PC-3 (cell line): ENCODE data around the gene PXMP4. TPM values are rescaled to one million over a fixed set of nuclear protein-coding genes. Genes with fewer than 3 reads are reported as not detected.

ENCODE experiments used
- ATAC-seq: fragments of 200-7000 bp; cut with Tn5 transposase; 2 replicates; pipeline ENCODE4 v1.9.1; 2020; ENCODE audit warnings: mild to moderate bottlenecking, moderate library complexity
- BruUV-seq: library from RNA; stranded (reverse); fragments of 400-500 nt; replicated peaks from 2 replicates; lab custom pipeline; 2021; lab: Mats Ljungman, UMichigan
- CTCF ChIA-PET: fragments of 300-600 bp; sonication (Branson Sonifier 250); formaldehyde crosslinking; loops from one replicate; lab custom pipeline; 2022; ENCODE audit warnings: antibody characterized with exemption; lab: Charles Lee
- POLR2A ChIA-PET: fragments of 300-600 bp; sonication (Branson Sonifier 250); formaldehyde crosslinking; loops from one replicate; lab custom pipeline; 2022; ENCODE audit warnings: antibody characterized with exemption; ENCODE audit not compliant: unreplicated experiment; lab: Charles Lee
- DNase-seq: peaks from one replicate; pipeline ENCODE4 v3.0.0-alpha.2; 2015
- H2AFZ ChIP-seq: fragments of 300-600 bp; sonication (generic); 2 replicates; pipeline ENCODE4 v1.6.0; 2016; ENCODE audit warnings: antibody characterized with exemption, low read length
- H3F3A ChIP-seq: fragments of 300-600 bp; sonication (generic); one replicate; pipeline ENCODE4 v1.6.0; 2017; ENCODE audit warnings: antibody characterized with exemption, low read length, control low read depth, mild to moderate bottlenecking; ENCODE audit not compliant: unreplicated experiment
- H3K27ac ChIP-seq: fragments of 300-600 bp; sonication (generic); 2 replicates; pipeline ENCODE4 v1.5.1; 2016; ENCODE audit warnings: mild to moderate bottlenecking, low read length
- H3K27me3 ChIP-seq: fragments of 300-600 bp; sonication (generic); 2 replicates; pipeline ENCODE4 v1.6.1; 2016; ENCODE audit warnings: low read length, mixed read lengths
- H3K36me3 ChIP-seq: fragments of 300-600 bp; sonication (generic); 2 replicates; pipeline ENCODE4 v1.6.1; 2016; ENCODE audit warnings: low read depth, mixed run types, low read length, mixed read lengths
- H3K4me1 ChIP-seq: fragments of 300-600 bp; sonication (generic); 2 replicates; pipeline ENCODE4 v1.5.1; 2016; ENCODE audit warnings: low read length; ENCODE audit not compliant: insufficient read depth
- H3K4me2 ChIP-seq: fragments of 300-600 bp; sonication (generic); 2 replicates; pipeline ENCODE4 v1.6.0; 2016; ENCODE audit warnings: low read length
- H3K4me3 ChIP-seq: fragments of 300-600 bp; sonication (generic); 2 replicates; pipeline ENCODE4 v1.5.1; 2016; ENCODE audit warnings: mild to moderate bottlenecking, low read length, mixed read lengths
- H3K79me2 ChIP-seq: fragments of 300-600 bp; sonication (generic); 2 replicates; pipeline ENCODE4 v1.6.1; 2017; ENCODE audit warnings: low read length, mixed read lengths
- H3K9ac ChIP-seq: fragments of 300-600 bp; sonication (generic); 2 replicates; pipeline ENCODE4 v1.6.0; 2016; ENCODE audit warnings: mild to moderate bottlenecking, low read length
- H3K9me2 ChIP-seq: fragments of 300-600 bp; sonication (generic); replicated peaks from 2 replicates; pipeline ENCODE4 v1.6.1; 2016; ENCODE audit warnings: mixed run types, low read length, mixed read lengths
- H3K9me3 ChIP-seq: fragments of 300-600 bp; sonication (generic); 2 replicates; pipeline ENCODE4 v1.6.1; 2016; ENCODE audit warnings: low read length, mixed read lengths
- H4K20me1 ChIP-seq: fragments of 300-600 bp; sonication (generic); 2 replicates; pipeline ENCODE4 v1.6.1; 2016; ENCODE audit warnings: low read length, mixed read lengths
- CTCF ChIP-seq: fragments of 300-600 bp; sonication (generic); conservative IDR thresholded peaks from 2 replicates; pipeline ENCODE4 v1.5.1; 2017; ENCODE audit warnings: antibody characterized with exemption, low read depth, mild to moderate bottlenecking, low read length
- EZH2 ChIP-seq: fragments of 300-600 bp; sonication (generic); IDR thresholded peaks from one replicate; pipeline ENCODE4 v1.6.1; 2017; ENCODE audit warnings: antibody characterized with exemption, mild to moderate bottlenecking, low read length; ENCODE audit not compliant: unreplicated experiment
- EZH2phosphoT487 ChIP-seq: fragments of 300-600 bp; sonication (generic); IDR thresholded peaks from 2 replicates; pipeline ENCODE4 v1.6.1; 2018; ENCODE audit warnings: mild to moderate bottlenecking, antibody characterized with exemption, low read length, borderline replicate concordance
- intact Hi-C: fragments of 100-400 bp; cut with micrococcal nuclease; formaldehyde crosslinking; loops from 2 replicates; pipeline ENCODE4 v1.9.0; 2023
- total RNA-seq: library from RNA; depleted of rRNA; stranded (reverse); fragments of >200 nt; gene quantifications from 2 replicates; pipeline ENCODE4 v1.2.3, GENCODE V29; 2014

Gene PXMP4
- total RNA-seq, 1 experiment from 2014 or later, result not detected

- Histone ChIP-seq H3K4me1 (no peaks in the 10 kb centered on the region), H3K79me2 (no peaks in the 10 kb centered on the region), H3K27me3 (no peaks in the 10 kb centered on the region), H3K27ac (no peak overlapping the region), H3K4me3 (no peak overlapping the region), H3K9ac (no peak overlapping the region), H2AFZ (no peak overlapping the region), H3K9me3 (no peaks in the 10 kb centered on the region), H3K9me2 (no peaks in the 10 kb centered on the region), H4K20me1 (no peaks in the 10 kb centered on the region), H3F3A (no peaks in the 10 kb centered on the region), H3K4me2 (no peak overlapping the region), H3K36me3 (peaks cover 2% of the 10 kb centered on the region; the same call in 1 of the 2 replicates)
- POLR2A ChIA-PET, result no interaction called here
- DNase-seq (no peak), ATAC-seq (no peak)
- intact Hi-C loops, result no loop called here
- no TSS peak for BruUV-seq
- TF ChIP-seq EZH2phosphoT487, result no peak
- TF ChIP-seq CTCF, result no peak
- no peak for TF ChIP-seq EZH2
- CTCF ChIA-PET, result no interaction called here
Observed at GRCh38 chr20:33766686-33767085, 46.6 kb upstream of the PXMP4 start.

GRCh38 chr20:33765592-33765991, 45.5 kb upstream of the PXMP4 start:
- H3K4me1 ChIP-seq, result no peaks in the 10 kb centered on the region
- TF ChIP-seq EZH2phosphoT487 (no peak), EZH2 (no peak), CTCF (no peak)
- peaks cover 2% of the 10 kb centered on the region; the same call in 1 of the 2 replicates for H3K36me3 ChIP-seq
- ATAC-seq, result no peak
- no TSS peak for BruUV-seq
- no peak overlapping the region for H3K4me2 ChIP-seq
- ChIA-PET POLR2A (no interaction called here), CTCF (no interaction called here)
- H3K27ac ChIP-seq, result no peak overlapping the region
- H2AFZ ChIP-seq, result no peak overlapping the region
- H3K9me3 ChIP-seq, result no peaks in the 10 kb centered on the region
- no peaks in the 10 kb centered on the region for H3K9me2 ChIP-seq
- no peaks in the 10 kb centered on the region for H3K79me2 ChIP-seq
- no peaks in the 10 kb centered on the region for H4K20me1 ChIP-seq
- H3K27me3 ChIP-seq, result no peaks in the 10 kb centered on the region
- intact Hi-C loops, result no loop called here
- DNase-seq, result no peak
- no peak overlapping the region for H3K4me3 ChIP-seq
- no peak overlapping the region for H3K9ac ChIP-seq
- no peaks in the 10 kb centered on the region for H3F3A ChIP-seq

GRCh38 chr20:33765099-33765498, 45.0 kb upstream of the PXMP4 start:
- TF ChIP-seq CTCF (no peak), EZH2 (no peak), EZH2phosphoT487 (no peak)
- no peaks in the 10 kb centered on the region for H3F3A ChIP-seq
- no peaks in the 10 kb centered on the region for H3K79me2 ChIP-seq
- DNase-seq, result no peak
- no peak overlapping the region for H2AFZ ChIP-seq
- H3K36me3 ChIP-seq, result peaks cover 2% of the 10 kb centered on the region; the same call in 1 of the 2 replicates
- CTCF ChIA-PET, result no interaction called here
- no peak overlapping the region for H3K27ac ChIP-seq
- no peaks in the 10 kb centered on the region for H3K4me1 ChIP-seq
- no peaks in the 10 kb centered on the region for H3K9me2 ChIP-seq
- POLR2A ChIA-PET, result no interaction called here
- no TSS peak for BruUV-seq
- H3K4me3 ChIP-seq, result no peak overlapping the region
- no peak overlapping the region for H3K9ac ChIP-seq
- intact Hi-C loops, result no loop called here
- no peaks in the 10 kb centered on the region for H4K20me1 ChIP-seq
- H3K4me2 ChIP-seq, result no peak overlapping the region
- no peaks in the 10 kb centered on the region for H3K9me3 ChIP-seq
- no peaks in the 10 kb centered on the region for H3K27me3 ChIP-seq
- ATAC-seq, result no peak
